Caki2 (cell line): ENCODE results near the gene MTHFSD. TPM values are rescaled to one million over a fixed set of nuclear protein-coding genes. Genes with fewer than 3 reads are reported as not detected.

ENCODE experiments used
- DNase-seq: peaks from one replicate; pipeline ENCODE4 v3.0.0-alpha.2; 2015; ENCODE audit warnings: low read depth
- in situ Hi-C: cut with HindIII; loops from 2 replicates; pipeline ENCODE4 v1.10.0; 2016; ENCODE audit warnings: low sequenced_read_pairs, low pct_unique_long_range_greater_than_20kb, mixed read lengths
- total RNA-seq: library from RNA; depleted of rRNA; stranded (reverse); fragments of >200 nt; shearing (Covaris generic); gene quantifications from 2 replicates; pipeline ENCODE4 v1.2.3, GENCODE V29; 2014; ENCODE audit warnings: low replicate concordance

Gene MTHFSD
- total RNA-seq, 1 experiment from 2014 or later = 22.6 TPM

GRCh38 chr16:86520317-86521210 is 34.5 kb downstream of the MTHFSD start:
- in situ Hi-C loops = loop anchor here (25.0 kb wide), 1 partner anchor 433 kb away; no protein-coding TSS in a partner anchor
- DNase-seq = no peak

- in situ Hi-C loops = loop anchor here (25.0 kb wide), 1 partner anchor 432 kb away; no protein-coding TSS in a partner anchor
- DNase-seq = peak; percentile 49
Measured at GRCh38 chr16:86519649-86520316, 35.3 kb downstream of the MTHFSD start.

- DNase-seq = no peak
- in situ Hi-C loops = loop anchor here (25.0 kb wide), 1 partner anchor 432 kb away; no protein-coding TSS in a partner anchor
Measured at GRCh38 chr16:86519007-86519648, 35.9 kb downstream of the MTHFSD start.

- peak; percentile 43 for DNase-seq
- in situ Hi-C loops = loop anchor here (25.0 kb wide), 1 partner anchor 430 kb away; no protein-coding TSS in a partner anchor
Measured at GRCh38 chr16:86517652-86518258, 37.3 kb downstream of the MTHFSD start.

GRCh38 chr16:86517033-86517432 is 38.0 kb downstream of the MTHFSD start:
- no peak for DNase-seq
- in situ Hi-C loops = loop anchor here (25.0 kb wide), 1 partner anchor 430 kb away; no protein-coding TSS in a partner anchor

GRCh38 chr16:86516623-86517003 is 38.4 kb downstream of the MTHFSD start:
- DNase-seq = no peak
- in situ Hi-C loops = loop anchor here (25.0 kb wide), 1 partner anchor 429 kb away; no protein-coding TSS in a partner anchor

- in situ Hi-C loops = loop anchor here (25.0 kb wide), 1 partner anchor 429 kb away; no protein-coding TSS in a partner anchor
Measured at GRCh38 chr16:86515777-86516622, 39.0 kb downstream of the MTHFSD start.

GRCh38 chr16:86515413-86515776 is 39.6 kb downstream of the MTHFSD start:
- no peak for DNase-seq
- in situ Hi-C loops = loop anchor here (25.0 kb wide), 1 partner anchor 428 kb away; no protein-coding TSS in a partner anchor

More at GRCh38 chr16:86515777-86516622, 39.0 kb downstream of the MTHFSD start:
- no peak for DNase-seq

- in situ Hi-C loops = loop anchor here (25.0 kb wide), 1 partner anchor 427 kb away; no protein-coding TSS in a partner anchor
- no peak for DNase-seq
Measured at GRCh38 chr16:86514481-86515376, 40.3 kb downstream of the MTHFSD start.

- no peak for DNase-seq
- in situ Hi-C loops = loop anchor here (25.0 kb wide), 1 partner anchor 426 kb away; no protein-coding TSS in a partner anchor
Measured at GRCh38 chr16:86513471-86514277, 41.4 kb downstream of the MTHFSD start.

- DNase-seq = no peak
- in situ Hi-C loops = loop anchor here (25.0 kb wide), 1 partner anchor 426 kb away; no protein-coding TSS in a partner anchor
Measured at GRCh38 chr16:86512860-86513470, 42.1 kb downstream of the MTHFSD start.

- no peak for DNase-seq
- in situ Hi-C loops = loop anchor here (25.0 kb wide), 1 partner anchor 425 kb away; no protein-coding TSS in a partner anchor
Measured at GRCh38 chr16:86512301-86512859, 42.7 kb downstream of the MTHFSD start.

- DNase-seq = no peak
- in situ Hi-C loops = loop anchor here (25.0 kb wide), 1 partner anchor 424 kb away; no protein-coding TSS in a partner anchor
Measured at GRCh38 chr16:86511317-86512161, 43.5 kb downstream of the MTHFSD start.
